A673 (cell line): ENCODE measurements around the gene MRPL20. TPM values are rescaled to one million over a fixed set of nuclear protein-coding genes. Genes with fewer than 3 reads are reported as not detected.

ENCODE experiments used
- BruUV-seq: library from RNA; stranded (reverse); fragments of 400-500 nt; replicated peaks from 2 replicates; lab custom pipeline; 2021; lab: Mats Ljungman, UMichigan
- CTCF ChIA-PET: fragments of 300-600 bp; sonication (Branson Sonifier 250); formaldehyde crosslinking; loops from one replicate; lab custom pipeline; 2022; ENCODE audit warnings: antibody characterized with exemption; lab: Charles Lee
- POLR2A ChIA-PET: fragments of 300-600 bp; sonication (Branson Sonifier 250); formaldehyde crosslinking; loops from one replicate; lab custom pipeline; 2022; ENCODE audit warnings: antibody characterized with exemption; ENCODE audit not compliant: low non-redundant PET; lab: Charles Lee
- DNase-seq: peaks from one replicate; pipeline ENCODE4 v3.0.0-alpha.2; 2015; ENCODE audit warnings: low spot score
- H3K27ac ChIP-seq: fragments of 200-600 bp; sonication (generic); 2 replicates; pipeline ENCODE4 v1.5.1; 2016; ENCODE audit warnings: mixed run types, low read depth, mild to moderate bottlenecking, mixed read lengths, antibody characterized with exemption, low read length; ENCODE audit not compliant: poor library complexity, severe bottlenecking
- H3K27me3 ChIP-seq: fragments of 200-600 bp; sonication (generic); replicated peaks from 2 replicates; pipeline ENCODE4 v1.6.1; 2017; ENCODE audit warnings: mixed run types, low read depth, mild to moderate bottlenecking, mixed read lengths, antibody characterized with exemption, low read length; ENCODE audit not compliant: insufficient read depth, poor library complexity
- H3K36me3 ChIP-seq: fragments of 200-600 bp; sonication (generic); 2 replicates; pipeline ENCODE4 v1.6.1; 2016; ENCODE audit warnings: mixed run types, mild to moderate bottlenecking, mixed read lengths, antibody characterized with exemption, low read length; ENCODE audit not compliant: insufficient read depth, poor library complexity, severe bottlenecking
- H3K4me1 ChIP-seq: fragments of 200-600 bp; sonication (generic); 2 replicates; pipeline ENCODE4 v1.6.1; 2017; ENCODE audit warnings: mixed run types, mild to moderate bottlenecking, mixed read lengths, antibody characterized with exemption, low read length; ENCODE audit not compliant: insufficient read depth, poor library complexity, severe bottlenecking
- H3K4me3 ChIP-seq: fragments of 200-600 bp; sonication (generic); 2 replicates; pipeline ENCODE4 v1.5.1; 2016; ENCODE audit warnings: low read depth, mixed run types, mild to moderate bottlenecking, mixed read lengths, low read length; ENCODE audit not compliant: poor library complexity, severe bottlenecking
- H3K9me3 ChIP-seq: fragments of 200-600 bp; sonication (generic); 2 replicates; pipeline ENCODE4 v1.6.1; 2016; ENCODE audit warnings: mixed run types, low read depth, mild to moderate bottlenecking, mixed read lengths, antibody characterized with exemption, low read length; ENCODE audit not compliant: poor library complexity, severe bottlenecking
- EZH2 ChIP-seq: fragments of 200-600 bp; sonication (generic); IDR thresholded peaks from 2 replicates; pipeline ENCODE4 v1.6.1; 2017; ENCODE audit warnings: borderline replicate concordance, low read depth, mild to moderate bottlenecking, mixed read lengths, antibody characterized with exemption, low read length; ENCODE audit not compliant: poor library complexity, severe bottlenecking
- intact Hi-C: fragments of 100-400 bp; cut with micrococcal nuclease; formaldehyde crosslinking; loops from one replicate; pipeline ENCODE4 v1.10.0; 2022; ENCODE audit not compliant: unreplicated experiment
- total RNA-seq: library from RNA; stranded (reverse); gene quantifications from 2 replicates; pipeline ENCODE4 v1.2.3, GENCODE V29; 2021
- TF ChIP-seq, protein P1 (sequence below): fragments of 300-800, 200-600 bp; sonication (generic); conservative IDR thresholded peaks from 2 replicates; pipeline ENCODE4 v1.5.1; 2017; ENCODE audit warnings: low read depth, mild to moderate bottlenecking, antibody characterized with exemption, low read length, moderate library complexity, mixed read lengths

MRPL20 gene
- total RNA-seq, 1 experiment from 2014 or later = 151 TPM

GRCh38 chr1:1440262-1441001, 33.3 kb upstream of the MRPL20 start:
- intact Hi-C loops = no loop called here
- ChIA-PET POLR2A (no interaction called here), CTCF (interaction anchor here (0.6 kb wide), 2 partner anchors 44 to 59 kb away, joined by 4 to 5 read pairs; no protein-coding TSS in a partner anchor)
- Histone ChIP-seq H3K9me3 (no peaks in the 10 kb centered on the region), H3K36me3 (no peaks in the 10 kb centered on the region), H3K4me3 (no peak overlapping the region), H3K4me1 (peaks cover under 1% of the 10 kb centered on the region), H3K27ac (no peak overlapping the region), H3K27me3 (no peaks in the 10 kb centered on the region)
- DNase-seq = no peak
- no TSS peak for BruUV-seq
- TF ChIP-seq, protein P1, sequence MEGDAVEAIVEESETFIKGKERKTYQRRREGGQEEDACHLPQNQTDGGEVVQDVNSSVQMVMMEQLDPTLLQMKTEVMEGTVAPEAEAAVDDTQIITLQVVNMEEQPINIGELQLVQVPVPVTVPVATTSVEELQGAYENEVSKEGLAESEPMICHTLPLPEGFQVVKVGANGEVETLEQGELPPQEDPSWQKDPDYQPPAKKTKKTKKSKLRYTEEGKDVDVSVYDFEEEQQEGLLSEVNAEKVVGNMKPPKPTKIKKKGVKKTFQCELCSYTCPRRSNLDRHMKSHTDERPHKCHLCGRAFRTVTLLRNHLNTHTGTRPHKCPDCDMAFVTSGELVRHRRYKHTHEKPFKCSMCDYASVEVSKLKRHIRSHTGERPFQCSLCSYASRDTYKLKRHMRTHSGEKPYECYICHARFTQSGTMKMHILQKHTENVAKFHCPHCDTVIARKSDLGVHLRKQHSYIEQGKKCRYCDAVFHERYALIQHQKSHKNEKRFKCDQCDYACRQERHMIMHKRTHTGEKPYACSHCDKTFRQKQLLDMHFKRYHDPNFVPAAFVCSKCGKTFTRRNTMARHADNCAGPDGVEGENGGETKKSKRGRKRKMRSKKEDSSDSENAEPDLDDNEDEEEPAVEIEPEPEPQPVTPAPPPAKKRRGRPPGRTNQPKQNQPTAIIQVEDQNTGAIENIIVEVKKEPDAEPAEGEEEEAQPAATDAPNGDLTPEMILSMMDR = no peak
- TF ChIP-seq EZH2 = no peak

DNA sequence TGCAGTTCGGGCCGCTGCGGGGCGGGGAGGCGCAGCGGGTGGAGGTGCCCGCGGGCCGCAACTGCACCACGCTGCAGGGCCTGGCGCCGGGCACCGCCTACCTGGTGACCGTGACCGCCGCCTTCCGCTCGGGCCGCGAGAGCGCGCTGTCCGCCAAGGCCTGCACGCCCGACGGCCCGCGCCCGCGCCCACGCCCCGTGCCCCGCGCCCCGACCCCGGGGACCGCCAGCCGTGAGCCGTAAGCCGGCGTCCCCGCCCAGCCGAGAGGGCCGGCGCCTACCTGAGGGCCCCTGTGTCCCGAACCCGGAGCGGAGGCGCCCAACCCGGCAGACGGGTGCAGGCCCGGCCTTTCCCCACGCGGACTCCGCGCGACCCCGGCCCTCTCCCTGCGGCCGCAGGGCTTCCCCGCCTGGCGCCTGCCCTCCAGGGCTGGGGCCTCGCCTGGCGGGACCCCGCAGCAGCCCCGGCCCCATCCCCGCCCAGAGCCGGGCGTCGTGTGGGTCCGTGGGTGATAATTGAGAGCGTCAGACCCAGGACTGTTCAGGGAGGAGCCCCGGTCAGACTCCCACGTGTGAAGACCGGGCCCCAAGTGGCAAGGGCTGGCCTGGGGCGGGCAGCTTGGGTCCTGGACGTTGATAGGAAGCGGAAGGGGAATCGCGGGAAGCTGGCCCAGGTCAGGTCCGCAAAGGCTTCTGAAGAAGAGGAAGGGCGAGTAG, 32.6 kb upstream of the MRPL20 start:
- H3K27ac ChIP-seq = no peak overlapping the region
- POLR2A ChIA-PET = no interaction called here
- intact Hi-C loops = no loop called here

DNA sequence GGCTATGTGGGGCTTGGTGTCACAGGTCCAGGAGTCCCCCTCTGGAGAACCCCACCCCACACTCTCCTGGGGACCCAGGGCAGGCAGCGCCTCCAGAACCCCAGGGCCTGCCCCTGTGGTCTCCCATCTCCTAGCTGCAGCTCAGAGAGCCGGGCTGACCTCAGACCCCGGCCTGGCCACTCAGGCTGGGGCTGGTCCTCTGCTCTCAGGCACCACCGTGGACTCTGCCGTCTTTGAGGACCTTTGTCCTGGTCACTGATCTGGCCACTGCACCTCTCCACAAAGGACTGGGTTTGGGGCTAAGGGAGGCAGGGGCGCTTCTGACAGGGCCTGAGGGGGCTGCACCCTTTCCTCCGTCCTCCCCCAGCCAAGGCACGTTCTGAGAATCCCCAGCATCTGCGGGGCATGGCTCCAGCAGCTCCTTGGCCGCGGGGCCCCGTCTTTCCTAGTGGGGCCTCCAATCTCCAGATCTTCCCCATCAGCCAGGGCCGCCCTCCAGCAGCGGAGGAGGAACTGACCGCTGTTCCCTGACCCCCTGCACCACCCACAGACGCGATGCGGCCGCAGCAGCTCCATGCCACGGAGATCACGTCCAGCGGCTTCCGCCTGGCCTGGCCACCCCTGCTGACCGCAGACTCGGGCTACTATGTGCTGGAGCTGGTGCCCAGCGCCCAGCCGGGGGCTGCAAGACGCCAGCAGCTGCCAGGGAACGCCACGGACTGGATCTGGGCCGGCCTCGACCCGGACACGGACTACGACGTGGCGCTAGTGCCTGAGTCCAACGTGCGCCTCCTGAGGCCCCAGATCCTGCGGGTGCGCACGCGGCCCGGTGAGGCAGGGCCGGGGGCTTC, 31.7 kb upstream of the MRPL20 start:
- H3K4me1 ChIP-seq = peaks cover 11% of the 10 kb centered on the region
- no TSS peak for BruUV-seq
- DNase-seq = no peak
- no peaks in the 10 kb centered on the region for H3K36me3 ChIP-seq
- ChIA-PET CTCF (no interaction called here), POLR2A (no interaction called here)
- H3K27ac ChIP-seq = no peak overlapping the region
- no peak for TF ChIP-seq EZH2
- TF ChIP-seq, protein P1 = no peak
- H3K9me3 ChIP-seq = no peaks in the 10 kb centered on the region
- intact Hi-C loops = no loop called here
- no peak overlapping the region for H3K4me3 ChIP-seq
- H3K27me3 ChIP-seq = no peaks in the 10 kb centered on the region

More for the DNA sequence above, 32.6 kb upstream of the MRPL20 start:
- Histone ChIP-seq H3K4me1 (peaks cover 6% of the 10 kb centered on the region), H3K27me3 (no peaks in the 10 kb centered on the region), H3K9me3 (no peaks in the 10 kb centered on the region), H3K4me3 (no peak overlapping the region), H3K36me3 (no peaks in the 10 kb centered on the region)
- TF ChIP-seq, protein P1 = no peak
- TF ChIP-seq EZH2 = no peak
- CTCF ChIA-PET = no interaction called here
- DNase-seq = no peak
- no TSS peak for BruUV-seq
